GM21447 (cell line): ENCODE results near the gene INPP4A.

Experiments
- ATAC-seq: cut with Tn5 transposase; IDR thresholded peaks from one replicate; pipeline ENCODE4 v1.9.1; 2021; ENCODE audit not compliant: unreplicated experiment

The INPP4A gene

GRCh38 chr2:98608962-98609604 lies 164.4 kb downstream of the INPP4A start:
- no peak for ATAC-seq

- no peak for ATAC-seq
Measured at GRCh38 chr2:98614024-98614739, 169.5 kb downstream of the INPP4A start.

DNA sequence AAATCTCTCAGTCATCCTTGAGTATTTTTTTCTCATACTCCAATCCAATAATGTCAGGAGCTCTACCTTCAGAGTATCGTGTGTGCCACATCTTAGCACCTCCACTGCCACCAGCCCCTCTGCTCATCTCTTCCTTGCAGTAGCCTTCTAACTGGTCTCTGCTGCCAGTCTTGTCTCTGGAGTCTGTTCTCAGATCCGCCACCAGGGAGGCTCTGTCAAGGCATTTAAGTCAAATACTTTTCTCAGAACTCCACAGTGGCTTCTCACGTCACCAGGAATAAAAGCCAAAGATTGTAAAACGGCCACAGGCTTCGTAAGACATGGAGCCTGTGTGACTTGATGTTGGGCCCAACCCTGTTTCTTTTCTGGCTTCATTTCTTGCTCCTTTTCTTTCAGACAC lies 170.8 kb downstream of the INPP4A start:
- ATAC-seq = no peak

DNA sequence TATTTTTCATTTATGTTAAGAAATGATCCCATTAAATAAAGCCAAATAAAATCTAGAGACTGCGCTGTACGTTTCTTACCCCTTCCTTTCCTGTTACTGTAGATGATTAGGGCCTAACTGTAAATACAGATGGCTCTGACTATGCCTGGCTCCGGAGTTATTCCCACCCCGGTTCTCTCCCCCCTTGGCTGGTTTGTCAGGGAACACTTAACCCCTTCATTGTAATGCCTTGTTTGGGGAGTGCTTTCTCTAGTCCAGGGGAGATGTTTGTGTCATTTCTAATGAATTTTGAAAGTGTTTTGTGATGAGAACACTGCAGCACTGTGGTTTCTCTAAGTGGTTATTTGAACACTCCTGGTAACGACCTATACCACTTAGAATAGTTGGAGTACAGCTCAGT lies 172.5 kb downstream of the INPP4A start:
- no peak for ATAC-seq

GRCh38 chr2:98623657-98624056 lies 179.0 kb downstream of the INPP4A start:
- ATAC-seq = no peak

GRCh38 chr2:98632351-98632750 lies 187.7 kb downstream of the INPP4A start:
- no peak for ATAC-seq

- no peak for ATAC-seq
Measured at GRCh38 chr2:98634406-98635092, 189.9 kb downstream of the INPP4A start.

- ATAC-seq = peak; percentile 81
Measured at GRCh38 chr2:98637401-98638147, 192.9 kb downstream of the INPP4A start.

DNA sequence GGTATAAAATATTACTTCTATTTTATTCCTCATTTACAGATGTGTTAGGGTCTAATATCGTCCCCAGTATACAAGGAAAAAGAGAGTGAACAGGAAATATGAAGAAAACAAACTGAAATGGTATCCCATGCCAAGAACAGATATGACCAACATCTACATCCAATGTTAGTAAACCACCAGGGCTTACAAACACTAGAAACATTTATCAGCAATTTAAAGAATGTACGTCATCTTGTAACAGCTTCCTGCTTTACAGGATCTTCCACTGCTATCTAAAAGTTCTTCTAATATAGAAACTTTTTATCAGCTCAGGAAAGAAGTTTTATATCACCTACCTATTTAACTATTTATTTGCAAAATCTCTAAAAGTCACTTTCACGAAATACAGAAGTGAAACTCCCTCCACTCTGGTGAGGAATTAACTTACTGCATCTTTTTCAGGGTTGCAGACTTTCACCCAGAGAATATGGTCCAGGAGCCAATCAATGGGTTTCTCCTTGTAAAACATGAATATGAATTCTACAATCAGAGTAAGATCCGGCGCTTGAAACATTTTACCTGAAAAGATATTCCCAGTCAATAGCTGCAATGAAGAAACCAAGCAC lies 198.9 kb downstream of the INPP4A start:
- no peak for ATAC-seq
